DMS 273 (cell line): Measurements from ENCODE around the gene C1QTNF7.

Experiments
- DNase-seq: peaks from one replicate; lab custom pipeline; 2025; ENCODE audit not compliant: unreplicated experiment; lab: John Stamatoyannopoulos, UW

C1QTNF7 gene

DNA sequence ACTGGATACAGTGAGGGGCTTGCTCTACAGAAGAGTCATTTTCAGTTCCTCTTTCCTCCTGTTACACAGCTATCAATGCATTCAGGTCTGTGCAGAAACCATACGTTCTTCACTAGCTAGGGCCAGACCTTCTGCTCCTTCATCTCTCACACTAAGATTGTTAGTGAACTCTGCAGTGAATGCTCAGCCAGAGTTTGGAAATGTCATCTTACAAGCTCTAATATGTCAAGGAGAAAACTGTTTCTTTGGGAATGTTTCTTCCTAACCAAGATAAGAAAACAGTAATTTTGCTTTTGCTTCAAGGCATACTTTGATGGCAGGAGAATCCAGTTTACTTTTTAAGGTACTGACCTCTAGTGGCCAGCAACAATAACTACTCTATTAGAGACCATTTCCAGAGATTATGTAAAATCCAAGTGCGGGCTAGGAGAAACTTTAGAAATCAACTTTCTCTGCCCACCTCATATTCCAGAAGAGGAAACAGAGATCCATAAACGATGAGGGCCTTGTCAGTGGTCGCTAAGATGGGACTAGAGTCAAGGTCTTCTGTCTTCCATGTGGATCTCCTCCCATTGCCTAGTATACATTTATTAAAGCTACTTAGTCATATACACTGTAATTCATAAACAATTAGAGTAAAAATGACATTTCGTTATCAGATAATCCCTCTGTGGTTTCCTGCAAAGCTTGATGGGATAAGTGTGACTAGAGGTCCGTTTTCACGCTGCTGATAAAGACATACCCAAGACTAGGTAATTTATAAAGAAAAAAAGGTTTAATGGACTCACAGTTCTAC is 29.8 kb downstream of the C1QTNF7 start:
- peak; percentile 40 for DNase-seq

DNA sequence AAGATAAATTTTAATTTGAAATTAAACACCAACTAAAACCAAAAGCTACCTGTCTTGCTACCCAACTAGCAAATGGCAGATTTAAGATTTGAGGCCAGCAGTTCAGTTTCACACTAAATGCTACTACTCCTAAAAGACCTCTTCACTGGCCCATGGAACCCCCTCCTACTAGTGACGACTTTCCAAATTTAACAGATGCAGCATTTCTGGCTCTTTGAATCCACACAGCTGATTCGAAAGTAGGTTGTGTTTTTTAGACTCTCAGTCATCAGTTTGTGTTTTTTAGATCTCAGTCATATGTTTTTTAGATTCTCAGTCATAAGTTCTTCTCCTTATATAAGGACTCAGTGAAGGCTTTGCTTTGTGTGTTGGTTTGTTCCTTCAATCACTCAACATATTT is 30.8 kb downstream of the C1QTNF7 start:
- DNase-seq, result no peak

DNA sequence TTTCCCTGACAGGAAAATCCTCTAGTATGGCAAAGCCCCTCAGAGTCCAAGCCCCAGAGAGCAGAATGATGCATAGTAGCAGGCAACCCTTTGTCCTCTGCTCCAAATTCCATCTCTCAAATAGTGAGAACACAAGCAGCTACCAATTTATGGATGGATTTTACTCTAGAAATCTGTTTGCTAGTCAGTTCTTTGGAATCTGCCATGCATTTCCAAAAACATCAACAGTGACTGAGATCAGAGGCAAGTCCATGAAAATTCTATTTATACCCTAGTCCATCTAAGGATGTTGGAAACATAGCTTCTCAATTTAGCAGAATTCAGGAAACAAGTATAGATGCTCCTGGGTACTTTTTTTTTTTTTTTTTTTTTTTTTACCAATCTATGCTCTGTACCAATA is 31.9 kb downstream of the C1QTNF7 start:
- DNase-seq, result no peak

DNA sequence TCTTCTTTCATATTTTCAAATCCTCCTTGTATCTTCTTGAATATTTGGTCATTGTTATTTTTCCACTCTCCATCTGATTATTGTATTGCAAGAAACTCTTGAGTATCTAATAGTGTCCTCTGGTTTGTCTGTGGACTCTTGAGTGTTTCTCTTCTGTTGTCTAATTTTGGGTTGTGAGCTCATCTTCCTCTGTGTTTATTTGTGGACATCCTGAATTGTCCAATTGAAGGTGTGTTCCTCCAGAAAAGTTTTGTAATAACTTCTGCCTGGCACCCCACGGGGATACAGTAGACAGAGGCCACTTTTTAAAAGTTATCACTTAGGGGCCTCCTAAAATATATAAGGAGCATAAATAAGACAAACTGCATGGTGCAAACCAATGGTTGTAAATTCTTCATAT is 38.8 kb downstream of the C1QTNF7 start:
- no peak for DNase-seq

DNA sequence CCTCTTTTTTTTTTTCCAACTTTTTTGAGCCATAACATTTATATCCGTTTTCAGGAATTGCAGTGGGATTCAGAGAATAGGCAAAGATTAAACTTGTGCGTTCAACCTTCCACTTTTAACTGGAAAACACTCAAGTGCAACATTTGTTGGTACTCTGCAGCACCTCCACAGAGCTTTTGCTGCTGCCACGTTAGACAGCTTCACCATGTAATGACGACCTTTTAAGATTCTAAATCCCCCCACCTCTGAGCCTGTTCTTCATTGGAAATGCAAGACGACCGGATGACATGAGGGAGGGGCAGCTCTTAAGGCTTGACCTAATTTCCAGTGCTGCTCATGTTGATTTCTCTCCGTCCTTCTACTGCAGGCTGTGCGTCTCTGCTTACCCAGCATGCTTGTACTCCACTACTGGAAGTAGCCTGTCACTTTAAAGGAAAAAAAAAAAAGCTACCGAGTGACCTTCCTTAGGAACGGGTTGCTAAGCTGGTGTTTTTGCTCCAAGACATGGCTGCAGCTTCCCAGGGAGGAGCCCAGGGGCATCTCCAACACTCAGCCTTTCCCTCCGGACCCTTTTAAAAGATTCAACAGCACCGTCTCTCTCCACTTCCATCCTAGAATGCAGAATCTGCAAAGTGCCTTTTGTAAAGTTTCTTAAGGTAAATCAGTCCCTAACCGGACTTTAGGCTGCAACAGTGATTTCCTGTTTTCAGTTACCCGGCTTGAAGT is 41.7 kb downstream of the C1QTNF7 start, which contains the start of gene CC2D2A:
Gene CC2D2A (plus strand): TSS at position 481 of the 726 bp plus-strand sequence. CDS start 6,051 bp downstream, outside the sequence.
- DNase-seq, result no peak

DNA sequence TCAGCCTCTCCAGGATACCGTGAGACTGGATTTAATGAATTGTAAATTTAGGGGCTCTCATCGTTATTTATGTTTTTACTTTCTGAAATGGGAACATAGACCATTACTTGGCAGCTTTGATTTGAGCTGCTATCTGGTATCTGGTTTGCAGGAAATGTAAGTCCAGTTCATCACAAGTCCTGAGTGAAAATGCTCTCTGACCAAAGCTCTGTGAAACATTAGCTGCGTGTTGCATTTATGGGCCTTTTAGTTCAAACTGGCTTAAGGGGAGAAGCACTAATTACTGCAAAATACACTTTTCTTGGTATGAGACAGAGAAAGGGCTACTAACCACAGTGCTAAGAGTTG is 42.3 kb downstream of the C1QTNF7 start:
- DNase-seq, result no peak

DNA sequence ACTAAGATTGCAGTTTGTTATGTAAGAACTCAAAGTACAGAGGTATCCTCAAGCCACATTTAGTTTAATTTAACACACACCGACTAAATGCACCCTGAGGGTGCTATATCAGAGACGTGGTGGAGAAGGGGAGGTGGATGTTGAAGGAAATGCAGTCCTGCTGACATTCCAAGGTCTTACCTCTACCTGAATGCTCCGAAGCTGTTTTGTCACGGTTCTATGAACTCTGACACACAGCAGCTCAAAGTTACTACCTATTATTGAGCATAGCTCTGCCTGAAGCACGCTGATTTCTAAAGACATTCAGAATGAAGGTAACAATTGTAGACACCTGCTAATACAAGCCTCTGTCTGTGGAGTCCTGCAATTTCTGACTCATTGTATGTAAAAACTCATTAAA is 48.6 kb downstream of the C1QTNF7 start:
- no peak for DNase-seq

DNA sequence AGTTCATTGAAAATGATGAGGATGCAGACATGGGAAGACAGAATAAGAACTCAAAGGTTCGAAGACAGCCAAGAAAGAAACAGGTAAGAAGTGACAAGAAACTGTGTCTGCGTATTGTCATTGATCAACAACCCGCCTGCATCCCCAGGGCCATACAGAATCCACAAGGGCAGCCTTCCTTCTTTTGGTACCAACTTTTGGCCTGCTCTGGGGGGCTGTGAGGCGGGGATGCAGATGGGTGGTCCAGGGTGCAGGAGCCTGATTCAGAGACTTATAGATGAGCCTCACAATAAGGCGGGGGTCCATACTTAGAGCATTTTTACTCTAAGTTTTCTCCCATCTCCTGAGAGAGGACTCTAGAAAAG is 50.9 kb downstream of the C1QTNF7 start:
- no peak for DNase-seq

DNA sequence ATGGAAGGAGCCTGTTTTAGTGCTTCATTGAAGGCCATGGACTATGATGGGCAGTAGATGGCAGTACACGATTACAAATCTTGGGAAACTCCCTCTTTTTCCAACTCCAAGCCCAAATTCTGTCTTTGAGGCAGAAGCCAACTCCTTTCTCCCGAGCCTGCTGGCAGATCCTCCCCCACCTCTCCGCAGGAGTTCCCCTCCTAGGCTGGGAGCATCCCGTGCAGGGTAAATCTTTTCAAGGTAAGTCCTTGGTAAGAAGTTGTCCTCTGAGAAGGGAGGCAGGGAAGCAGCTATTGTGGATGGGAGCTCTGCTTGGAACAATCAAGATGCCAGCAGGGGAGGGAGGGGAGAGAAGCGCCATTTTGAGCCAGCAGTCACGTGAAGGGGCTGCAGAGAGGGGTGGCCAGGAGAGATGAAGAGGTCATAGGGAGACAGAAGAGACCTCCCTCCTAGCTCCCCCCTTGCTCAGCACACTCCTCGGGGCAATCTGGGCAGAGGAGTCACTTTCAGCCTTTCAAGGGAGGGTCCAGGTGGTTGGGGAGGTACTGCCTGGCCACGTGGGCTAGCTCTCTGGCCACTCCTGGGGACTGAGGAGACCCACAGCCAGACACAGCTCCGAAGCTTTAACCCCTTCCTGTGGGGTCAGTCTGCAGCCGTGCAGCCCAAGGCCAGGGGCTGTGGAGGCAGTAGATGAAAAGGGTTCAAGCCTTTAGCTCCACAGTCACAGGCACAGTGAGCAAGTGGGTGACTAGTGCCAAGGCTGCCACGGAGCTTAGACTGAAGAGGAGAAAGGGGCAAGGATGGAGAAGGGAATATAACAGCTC is 51.5 kb downstream of the C1QTNF7 start:
- peak; percentile 88 for DNase-seq

DNA sequence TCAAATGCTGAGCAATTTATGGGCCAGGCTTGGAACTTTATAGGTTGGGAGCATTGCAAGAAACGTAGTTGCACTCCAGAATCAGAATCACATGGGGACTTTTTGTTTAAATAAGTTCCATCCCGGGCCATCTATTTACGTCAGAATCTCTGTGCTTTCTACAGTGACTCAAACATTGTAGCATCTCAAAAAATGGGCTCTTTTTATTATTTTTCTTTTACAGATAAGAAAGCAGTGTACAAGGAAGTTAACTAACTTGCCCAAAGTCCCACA is 52.0 kb downstream of the C1QTNF7 start:
- DNase-seq, result no peak

DNA sequence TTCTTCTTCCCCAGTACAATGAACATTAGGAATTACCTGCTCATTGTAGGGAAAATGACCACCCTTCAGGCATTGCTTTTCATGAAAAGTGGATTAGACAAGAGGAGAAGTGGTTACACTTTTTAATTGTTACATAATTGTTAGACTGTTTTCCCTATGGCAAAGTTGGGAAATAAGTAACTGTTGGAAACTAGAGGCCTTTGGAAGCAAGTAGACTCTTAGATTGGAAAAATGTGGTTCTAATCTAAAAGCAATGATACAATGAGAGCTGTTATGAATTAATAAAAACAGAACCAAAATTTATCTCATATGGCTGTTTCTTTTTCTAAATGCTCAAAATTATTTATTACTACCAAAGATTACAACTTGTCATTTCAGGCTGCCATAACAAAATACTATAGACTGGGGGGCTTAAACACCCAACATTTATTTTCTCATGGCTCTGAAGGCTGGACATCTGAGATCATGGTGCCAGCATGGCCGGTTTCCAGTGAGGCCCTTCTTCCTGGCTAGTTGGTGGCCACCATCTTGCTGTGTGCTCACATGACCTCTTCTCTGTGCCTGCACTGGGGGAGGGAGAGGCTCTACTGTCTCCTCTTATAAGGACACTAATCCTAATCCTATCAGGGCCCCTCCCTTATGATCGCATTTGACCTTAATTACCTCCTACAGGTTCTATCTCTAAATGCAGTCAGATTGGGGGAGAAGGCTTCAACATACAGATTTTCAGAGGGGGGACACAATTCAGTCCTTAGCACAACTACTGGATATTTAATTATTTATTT is 54.3 kb downstream of the C1QTNF7 start:
- DNase-seq, result no peak

DNA sequence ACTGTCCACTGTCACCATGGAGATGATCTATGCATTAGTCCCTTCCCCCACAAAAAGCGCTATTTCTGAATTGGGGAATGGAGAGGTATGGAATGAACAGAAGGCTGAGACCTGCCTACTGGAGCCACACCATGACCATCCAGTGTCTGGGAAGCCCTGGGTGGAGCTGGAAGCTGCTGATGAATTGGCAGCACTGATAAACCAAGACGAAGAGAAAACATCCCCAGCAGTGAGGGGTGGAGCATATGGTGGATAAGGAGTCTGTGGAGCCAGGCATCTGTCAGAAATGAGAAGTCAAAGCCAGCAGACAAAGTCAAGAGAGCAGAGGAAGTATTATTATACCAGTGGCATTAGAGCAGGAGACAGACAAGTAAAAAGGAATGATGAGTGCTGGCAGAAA is 55.0 kb downstream of the C1QTNF7 start:
- DNase-seq, result peak; percentile 61

DNA sequence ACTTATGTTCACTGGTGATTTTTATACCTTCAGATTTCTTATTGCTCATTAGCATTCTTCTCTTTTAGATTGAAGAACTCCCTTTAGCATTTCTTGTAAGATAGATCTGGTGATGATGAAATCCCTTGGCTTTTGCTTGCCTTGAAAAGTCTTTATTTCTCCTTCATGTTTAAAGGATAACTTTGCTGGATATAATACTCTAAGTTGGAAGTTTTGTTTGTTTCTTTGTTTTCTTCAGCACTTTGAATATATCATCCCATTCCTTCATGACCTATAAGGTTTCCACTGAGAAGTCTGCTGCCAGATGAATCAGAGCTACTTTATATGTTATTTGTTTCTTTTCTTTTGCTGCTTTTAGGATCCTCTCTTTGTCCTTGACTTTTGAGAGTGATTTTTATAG is 60.3 kb downstream of the C1QTNF7 start:
- no peak for DNase-seq

DNA sequence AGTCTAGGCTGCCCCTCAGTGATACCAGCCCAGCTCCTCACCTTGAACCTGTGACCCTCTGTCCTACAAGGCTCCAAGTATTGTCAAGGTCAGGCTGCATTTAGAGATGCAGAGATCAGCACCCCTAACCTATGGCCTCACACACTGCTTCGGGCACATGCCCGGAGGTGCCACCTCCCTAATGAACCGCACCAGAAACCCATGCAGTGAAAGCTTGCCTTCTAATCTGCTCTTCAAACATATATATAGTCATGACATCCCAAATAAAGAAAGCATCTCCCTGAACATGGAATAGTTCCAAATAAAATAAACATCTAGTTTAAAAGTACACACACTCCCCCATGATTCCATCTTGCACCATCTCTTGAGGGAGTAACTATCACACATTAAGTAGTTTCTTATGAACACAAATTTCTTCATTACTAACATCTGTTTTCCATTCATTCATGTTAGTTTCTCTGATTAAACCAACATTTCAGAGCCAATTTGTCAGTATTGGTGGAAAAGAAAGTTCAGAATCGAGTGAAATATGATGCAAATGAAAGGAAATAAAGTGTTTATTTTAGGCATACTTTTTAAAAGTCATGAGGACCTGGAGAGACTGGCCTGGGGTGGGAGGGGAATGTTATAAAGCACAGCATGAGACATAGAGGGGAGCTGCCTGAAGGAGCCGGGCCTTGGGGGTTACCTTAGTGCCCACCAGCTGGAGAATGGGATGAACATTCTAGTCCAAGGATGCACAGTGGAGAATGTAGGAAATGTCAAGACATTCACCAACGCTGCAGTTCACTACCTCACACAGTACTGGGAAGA is 61.0 kb downstream of the C1QTNF7 start:
- DNase-seq, result no peak

DNA sequence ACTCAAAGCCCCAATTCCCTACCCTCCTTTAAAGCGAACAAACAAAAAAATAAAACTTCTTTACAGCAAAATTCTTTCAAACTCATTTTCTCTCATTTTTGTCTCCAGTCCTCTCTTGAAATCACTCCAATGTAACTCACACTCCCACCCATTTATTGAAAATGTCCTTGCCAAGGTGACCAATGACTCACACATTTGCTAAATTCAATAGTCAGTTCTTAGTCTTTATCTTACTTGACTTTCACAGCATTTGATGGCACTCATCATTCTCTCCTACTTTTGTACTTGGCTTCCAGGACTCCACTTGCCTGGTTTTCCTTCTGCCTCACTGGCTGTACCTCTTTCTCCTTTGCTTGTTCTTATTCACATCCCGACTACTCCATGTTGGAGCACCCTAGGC is 61.7 kb downstream of the C1QTNF7 start:
- no peak for DNase-seq

DNA sequence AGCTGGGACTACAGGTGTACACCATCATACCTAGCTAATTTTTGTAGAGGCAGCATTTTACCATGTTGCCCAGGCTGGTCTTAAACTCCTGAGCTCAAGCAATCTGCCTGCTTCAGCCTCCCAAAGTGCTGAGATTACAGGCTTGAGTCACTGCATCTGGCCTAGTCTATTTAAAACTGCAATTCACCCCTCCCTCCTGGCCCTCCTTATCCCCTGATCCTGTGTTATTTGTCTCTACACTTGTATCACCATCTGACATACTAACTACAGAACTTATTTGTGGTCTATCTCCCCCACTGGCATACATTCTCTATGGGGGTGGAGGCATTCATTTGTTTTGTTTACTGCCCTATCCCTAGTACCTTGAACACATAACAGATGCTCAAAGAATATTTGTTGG is 65.6 kb downstream of the C1QTNF7 start:
- DNase-seq, result peak; percentile 2

DNA sequence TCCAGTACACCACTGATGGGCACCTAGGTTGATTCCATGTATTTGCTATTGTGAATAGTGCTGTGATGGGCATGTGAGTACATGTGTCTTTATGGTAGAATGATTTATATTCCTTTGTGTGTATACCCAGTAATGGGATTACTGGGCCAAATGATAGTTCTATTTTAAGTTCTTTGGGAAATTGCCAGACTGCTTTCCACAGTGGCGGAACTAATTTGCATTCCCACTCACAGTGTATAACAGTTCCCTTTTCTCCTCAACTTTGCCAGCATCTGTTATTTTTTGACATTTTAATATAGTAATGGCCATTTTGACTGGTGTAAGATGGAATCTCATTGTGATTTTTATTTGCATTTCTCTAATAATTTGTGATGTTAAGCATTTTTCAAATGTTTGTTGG is 67.8 kb downstream of the C1QTNF7 start:
- peak; percentile 24 for DNase-seq
